GM18907 (cell line): ENCODE measurements around the gene DCHS2.

Experiments
- ATAC-seq: cut with Tn5 transposase; IDR thresholded peaks from one replicate; pipeline ENCODE4 v1.9.1; 2021; ENCODE audit warnings: mild to moderate bottlenecking, moderate library complexity; ENCODE audit not compliant: unreplicated experiment

Gene DCHS2

DNA sequence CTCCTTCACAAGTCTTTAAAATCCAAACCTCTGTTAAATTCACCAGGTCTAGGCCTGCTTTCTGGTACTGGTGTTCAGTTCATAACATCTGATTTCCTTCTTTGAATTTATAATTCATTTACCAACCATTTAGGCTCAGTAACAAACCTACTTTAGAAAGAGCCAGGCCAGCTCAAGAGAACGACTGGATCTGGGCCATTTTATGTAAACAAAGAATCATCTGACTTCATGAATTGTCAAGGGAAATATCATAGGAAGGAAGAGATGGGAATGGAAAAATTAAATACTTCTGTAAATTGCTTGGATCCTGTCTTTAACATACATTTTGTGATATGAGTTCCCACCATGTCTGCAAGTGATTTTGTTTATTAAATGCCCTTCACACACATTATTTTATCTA is 36.5 kb downstream of the DCHS2 start:
- no peak for ATAC-seq

DNA sequence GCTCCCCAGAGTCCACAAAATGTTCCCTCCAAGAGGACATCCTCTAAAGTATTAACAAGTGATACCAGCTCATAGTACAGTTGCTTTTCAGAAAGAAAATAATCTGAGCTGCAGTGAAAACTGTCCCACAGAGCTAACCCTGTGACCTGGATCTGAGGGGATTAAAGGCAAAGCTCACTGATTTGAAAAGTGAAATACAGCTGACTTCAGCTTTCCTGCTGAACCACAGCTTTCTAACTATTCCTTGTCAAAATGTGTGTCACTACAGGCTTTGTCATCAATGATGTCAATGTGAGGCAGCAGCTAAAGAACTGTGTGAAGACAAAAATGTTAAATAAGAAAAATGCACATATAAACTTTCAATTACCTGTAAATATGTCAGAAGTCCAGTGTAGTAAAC is 36.9 kb downstream of the DCHS2 start:
- ATAC-seq, result no peak

DNA sequence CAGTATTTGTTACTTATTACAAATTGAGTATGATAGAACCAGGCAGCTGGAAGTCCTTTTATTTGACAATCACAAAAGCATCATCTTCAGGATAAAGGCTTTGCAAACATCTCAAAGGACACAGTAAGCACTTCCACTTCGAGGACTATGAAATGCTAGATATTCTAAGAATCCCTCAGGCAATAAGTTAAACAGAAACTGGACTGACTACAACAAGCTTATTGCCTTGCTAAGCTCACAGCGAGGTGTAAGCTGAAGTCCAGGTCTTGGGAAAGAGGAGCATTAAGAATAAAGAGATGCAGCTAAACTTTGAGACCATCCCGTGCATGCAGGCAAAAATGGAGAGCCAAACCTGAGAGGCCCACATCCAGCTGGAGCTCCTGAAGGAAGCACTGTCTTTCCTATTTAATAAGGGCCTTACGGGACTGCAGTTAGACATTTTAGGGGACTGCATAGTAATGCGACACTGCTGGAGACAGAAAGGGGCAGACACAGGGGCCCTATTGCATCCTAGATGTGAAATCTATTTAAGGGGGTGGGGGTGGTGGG is 38.7 kb downstream of the DCHS2 start:
- ATAC-seq, result no peak

DNA sequence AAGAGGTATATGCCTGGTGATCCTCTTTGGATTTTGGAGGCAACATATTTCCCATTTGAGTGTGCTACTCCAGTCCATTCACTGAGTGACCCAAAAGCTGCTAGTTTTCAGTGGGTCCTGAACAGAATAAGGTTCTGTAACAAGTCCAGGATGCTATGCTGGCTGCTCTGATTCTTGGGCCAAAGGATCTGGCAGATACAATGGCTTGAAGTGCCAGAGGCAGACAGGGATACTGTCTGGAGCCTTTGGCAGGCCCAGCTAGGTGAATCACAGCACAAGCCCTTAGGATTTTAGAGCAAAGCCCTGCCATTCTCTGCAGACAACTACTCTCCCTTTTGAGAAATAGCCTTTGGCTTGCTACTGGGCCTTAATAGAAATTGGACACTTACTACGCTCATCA is 40.6 kb downstream of the DCHS2 start:
- ATAC-seq, result no peak

DNA sequence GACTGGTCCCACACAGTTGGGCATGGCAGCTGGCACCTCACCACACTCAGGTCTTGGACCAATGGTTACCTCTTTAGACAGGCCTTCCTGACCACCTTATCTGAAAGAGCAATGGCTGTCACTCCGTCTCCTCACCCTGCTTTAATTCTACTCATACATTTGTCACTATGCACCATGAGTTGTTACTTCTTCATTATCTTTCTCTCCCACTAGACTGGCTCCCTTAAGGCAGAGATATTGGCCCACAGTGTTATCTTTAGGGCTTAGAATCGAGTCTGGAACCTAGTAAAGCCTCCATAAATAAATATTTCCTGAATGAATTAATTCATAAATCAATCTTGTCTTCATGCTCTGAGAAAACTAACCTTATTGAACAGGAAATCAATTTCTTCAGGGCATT is 46.6 kb downstream of the DCHS2 start:
- no peak for ATAC-seq

DNA sequence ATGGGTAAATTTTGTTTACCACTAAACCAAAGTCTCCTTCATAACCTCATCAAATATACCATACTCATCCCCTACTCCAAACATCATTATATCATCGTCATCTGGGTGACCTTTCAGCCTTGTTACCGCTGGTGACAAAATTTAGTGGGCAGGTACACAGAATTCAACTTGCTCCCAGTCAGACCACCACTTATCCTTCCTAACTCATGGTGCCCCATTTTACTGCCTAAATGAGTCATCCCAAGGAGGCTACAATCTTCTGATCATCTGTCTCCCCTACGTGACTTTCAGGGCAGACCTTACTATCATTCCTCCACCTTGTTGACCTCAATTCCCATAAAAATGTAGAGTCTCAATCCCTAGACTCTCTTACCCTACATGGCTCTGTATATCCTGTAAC is 49.6 kb downstream of the DCHS2 start:
- no peak for ATAC-seq

DNA sequence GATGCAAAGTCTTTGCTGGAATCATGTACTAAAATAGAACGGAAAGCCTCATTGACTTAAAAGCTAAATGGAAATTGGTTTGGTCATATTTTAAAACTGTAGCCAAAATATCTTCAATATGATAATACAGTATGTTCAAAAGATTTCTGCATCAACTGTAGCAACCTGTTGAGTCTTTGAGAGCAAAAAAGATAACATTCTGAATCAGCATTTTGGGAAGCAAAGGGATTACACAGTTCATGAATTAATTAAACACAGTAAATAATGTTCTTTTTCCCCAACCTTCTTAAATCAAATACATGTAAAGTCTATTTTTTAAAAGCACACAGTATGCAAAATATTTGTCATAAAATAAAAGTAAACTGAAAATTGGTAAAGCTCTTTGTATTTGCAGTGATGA is 50.5 kb downstream of the DCHS2 start:
- ATAC-seq, result no peak

DNA sequence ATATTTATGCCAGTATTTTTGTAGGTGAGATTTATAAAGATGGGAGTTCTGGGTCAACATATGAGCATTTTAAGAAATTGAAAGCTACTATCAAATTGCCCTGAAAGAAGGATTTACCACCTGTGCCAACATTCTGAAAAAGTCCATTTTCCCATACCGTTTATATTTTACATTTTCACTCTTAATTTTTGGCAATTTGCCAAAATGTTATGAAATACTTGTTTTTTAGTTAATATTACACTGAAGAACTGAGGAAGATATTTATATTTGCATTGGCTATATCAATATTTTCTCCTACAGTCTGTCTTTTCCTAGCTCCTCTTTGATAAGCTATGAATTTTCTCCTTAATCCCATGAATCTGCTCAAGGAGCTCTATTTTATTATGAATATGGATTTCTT is 52.4 kb downstream of the DCHS2 start:
- no peak for ATAC-seq

DNA sequence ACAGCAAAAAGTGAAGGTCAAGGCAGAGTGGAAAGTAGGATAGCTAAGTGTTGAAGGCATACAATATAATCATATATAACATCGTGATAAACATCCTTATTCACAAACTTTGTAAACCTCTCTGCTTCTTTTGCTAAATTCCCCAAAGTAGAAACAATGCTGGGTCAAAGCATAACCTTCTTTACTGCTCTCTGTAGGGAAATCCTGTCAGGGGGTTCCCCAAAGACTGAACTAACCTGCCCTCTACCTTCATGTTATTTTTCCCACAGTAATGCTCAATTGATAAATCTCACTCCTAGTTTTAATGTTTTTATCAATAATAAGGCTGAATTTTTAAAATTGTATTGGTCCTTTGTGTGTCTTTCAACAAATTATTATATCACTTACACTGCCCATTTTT is 55.7 kb downstream of the DCHS2 start:
- peak; percentile 73 for ATAC-seq

DNA sequence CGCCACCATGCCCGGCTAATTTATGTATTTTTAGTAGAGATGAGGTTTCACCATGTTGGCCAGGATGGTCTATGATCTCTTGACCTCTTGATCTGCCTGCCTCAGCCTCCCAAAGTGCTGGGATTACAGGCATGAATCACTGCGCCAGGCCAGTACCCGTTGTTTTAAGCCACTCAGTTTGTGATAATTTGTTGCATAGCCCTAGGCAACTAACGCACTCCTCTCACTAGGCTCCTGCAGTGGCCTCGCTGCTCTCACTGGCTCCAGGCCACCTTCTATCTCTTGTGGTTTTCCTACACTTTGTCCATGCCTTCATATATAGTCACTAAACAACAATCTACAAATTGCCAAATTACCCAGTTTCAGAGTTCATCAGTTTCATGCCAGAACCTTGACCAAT is 58.1 kb downstream of the DCHS2 start:
- ATAC-seq, result no peak

DNA sequence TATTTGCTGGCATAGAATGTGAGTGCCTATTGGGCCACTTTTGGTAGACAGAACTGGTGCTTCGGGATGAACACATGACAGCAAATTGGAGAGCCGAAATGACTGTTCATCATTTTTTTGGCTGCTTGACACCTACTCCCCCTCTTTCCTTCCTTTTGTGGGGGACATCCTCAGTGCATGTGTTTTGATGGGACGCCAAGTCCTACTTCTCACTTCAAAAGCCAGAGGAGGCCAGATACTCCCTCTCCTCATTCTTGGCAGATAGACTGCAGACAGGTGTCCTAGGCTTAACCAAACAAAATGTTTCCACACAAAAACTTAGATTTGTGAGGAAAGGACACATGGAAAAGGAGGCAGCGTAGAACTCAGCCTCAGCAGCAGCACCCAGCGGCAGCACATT is 62.4 kb downstream of the DCHS2 start:
- ATAC-seq, result no peak

DNA sequence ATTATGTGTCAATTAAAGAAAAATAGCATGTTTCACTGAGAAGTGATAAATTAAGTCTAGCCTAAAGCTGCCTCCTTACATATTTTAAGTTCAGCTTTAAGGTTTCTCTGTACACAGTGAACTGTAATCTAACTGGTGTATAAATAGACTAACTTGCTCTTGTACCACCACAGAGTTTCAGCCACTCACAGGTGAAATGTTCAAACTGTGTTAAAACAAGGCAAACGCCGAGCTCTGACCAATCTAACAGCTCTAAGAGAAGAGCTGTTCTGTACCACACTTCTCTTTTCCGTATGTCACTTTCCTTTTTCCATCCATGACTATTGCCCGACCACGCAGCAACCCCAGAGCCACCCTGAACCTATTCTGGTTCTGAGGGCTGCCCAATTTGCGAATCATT is 64.5 kb downstream of the DCHS2 start:
- no peak for ATAC-seq

DNA sequence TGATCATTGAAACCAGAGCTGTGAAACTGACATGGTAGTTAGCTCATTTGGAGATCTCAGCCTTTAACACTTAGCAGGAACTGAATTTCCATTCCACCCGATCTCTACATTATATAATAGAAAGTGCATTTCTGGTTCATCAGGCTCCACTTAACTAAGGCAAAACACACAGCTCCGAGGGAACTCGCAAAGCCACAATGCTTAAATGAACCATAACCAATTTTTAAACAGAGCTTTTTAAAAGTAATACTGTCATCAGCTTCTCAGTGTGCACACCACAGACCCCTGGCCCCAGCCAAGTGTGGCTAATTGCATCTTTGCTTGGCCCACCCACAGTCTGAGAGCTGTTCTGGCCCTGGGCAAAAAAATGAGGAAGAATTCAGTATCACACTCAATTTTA is 66.1 kb downstream of the DCHS2 start:
- ATAC-seq, result peak; percentile 39

DNA sequence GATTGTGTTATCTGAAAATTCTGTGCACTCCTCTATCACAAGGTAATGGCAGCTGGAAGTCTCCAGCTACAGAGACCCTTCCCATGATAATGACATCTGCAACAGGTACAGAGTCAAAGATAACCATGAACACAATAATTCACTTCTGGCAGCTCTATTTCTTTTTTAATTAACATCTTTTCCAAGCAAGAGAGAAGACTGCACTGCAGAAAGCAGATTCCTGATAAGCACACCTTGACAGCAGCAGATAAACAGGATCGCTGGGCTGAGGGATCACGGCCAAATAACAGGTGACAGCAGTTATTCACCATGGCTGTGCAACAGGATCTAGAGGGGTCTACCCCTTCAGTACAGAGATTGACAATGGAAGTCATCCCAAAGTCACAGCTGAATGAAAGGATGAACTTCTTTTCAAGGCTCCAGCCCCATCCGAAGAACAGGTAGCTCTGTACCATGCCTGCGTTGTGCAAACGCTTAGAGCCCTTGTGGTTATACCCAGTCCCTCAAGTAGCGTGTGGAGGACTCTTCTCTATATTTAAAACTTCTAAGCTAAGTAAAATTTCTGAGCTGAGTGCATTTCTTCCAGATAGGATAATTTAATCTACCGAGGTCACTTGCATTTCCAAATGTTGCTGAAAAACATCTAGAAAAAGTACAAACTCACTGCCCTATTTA is 66.7 kb downstream of the DCHS2 start:
- no peak for ATAC-seq

DNA sequence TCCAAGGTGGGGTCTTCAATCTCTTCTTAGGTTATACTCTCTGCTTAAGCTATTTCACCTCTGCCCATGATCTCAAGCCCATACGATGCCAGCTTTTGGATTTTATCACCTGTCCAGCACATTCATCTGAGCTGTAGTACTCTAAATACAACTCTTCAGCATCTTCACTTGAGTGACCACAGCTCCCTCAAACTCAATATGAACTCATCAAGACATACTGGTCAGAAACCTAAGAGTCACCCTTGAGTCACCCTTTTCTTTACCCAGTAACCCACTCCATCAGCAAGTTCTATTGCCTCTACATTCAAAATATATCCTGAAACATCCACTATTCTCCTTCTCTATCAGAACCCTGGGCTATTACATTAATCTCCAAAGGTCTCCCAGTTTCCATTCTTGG is 69.4 kb downstream of the DCHS2 start:
- ATAC-seq, result peak; percentile 51

DNA sequence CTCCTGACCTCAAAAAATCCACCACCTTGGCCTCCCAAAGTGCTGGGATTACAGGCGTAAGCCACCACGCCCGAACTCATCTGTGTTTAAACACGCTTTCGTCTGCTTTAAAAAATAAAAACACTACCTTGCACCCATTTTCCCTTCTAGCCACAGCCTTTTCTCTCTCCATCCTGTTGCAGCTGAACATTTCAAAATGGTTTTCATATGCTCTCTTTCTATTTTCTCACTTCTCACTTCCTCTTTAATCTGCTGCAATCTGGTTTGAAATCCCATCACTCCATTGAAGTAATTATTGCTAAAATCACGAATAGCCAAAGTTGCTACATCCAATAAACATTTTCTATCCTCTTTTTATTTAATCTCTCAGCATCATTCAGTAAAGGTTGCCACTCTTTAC is 70.0 kb downstream of the DCHS2 start:
- ATAC-seq, result peak; percentile 56

DNA sequence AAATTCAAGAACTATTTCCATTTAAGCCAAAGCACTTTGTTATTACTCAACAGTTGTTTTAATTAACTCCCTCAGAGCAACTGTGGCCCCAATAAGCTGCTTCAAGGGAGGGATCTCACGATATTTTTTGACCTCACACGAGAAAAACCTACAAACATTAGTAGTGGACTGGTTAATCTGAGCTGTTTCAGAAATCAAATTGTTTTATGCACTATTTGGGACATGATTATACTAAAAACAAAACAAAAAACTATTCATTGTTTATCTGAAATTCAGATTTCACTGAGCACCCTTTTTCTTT is 74.3 kb downstream of the DCHS2 start:
- no peak for ATAC-seq

DNA sequence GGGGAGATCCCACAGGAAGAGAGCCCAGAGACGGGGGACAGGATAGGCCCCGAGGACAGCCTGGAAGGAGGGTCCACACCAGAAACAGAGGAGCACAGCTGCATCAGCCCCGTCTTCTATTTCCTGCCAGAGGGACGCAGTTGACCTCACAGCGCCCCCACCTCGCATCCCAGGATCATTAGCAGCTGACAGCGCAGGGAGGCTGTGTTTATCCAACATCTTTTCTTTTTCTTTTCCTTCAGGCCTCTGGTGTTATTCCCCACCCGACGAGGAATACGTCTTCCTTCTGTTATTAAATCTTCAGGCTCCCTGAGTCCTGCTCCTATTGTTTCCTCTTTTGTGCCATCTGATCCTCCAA is 75.4 kb downstream of the DCHS2 start:
- ATAC-seq, result peak; percentile 53

DNA sequence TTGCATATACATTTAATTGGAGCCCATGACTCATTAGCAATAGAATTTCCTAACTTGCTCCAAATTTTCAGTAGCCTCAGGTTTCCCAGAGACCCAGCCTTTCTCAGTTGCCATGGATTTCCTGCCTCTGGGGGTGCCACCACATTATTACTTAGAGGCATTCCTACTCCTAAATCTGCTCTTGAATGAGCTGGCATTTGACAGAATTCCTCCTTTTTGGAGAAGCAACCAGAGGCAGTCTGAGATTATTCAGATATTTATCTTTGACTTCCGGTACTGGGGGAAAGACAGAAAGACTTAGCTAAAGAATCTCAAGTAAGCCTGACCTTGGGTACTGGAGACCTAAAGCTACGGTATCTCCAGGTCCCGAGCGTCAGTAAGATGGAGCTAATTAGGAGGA is 76.3 kb downstream of the DCHS2 start:
- ATAC-seq, result no peak

DNA sequence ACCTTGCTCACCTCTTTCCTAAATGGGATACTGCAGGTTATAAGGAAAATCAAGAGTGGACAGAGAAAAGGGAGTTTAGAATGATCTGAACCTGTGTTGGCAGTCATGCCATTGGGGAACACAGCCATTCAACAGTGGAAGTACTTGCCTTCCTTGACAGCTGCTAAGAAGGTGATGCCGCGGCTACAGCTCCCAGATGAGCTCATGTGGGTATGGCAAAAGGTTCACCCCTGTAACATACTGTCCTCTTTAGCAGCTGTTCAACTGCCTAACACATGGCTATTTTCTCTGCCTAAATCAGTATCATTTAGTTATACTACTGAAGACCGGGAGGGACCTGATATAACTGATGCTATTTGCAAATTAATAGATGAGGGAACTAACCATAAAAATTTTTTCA is 76.8 kb downstream of the DCHS2 start:
- no peak for ATAC-seq

DNA sequence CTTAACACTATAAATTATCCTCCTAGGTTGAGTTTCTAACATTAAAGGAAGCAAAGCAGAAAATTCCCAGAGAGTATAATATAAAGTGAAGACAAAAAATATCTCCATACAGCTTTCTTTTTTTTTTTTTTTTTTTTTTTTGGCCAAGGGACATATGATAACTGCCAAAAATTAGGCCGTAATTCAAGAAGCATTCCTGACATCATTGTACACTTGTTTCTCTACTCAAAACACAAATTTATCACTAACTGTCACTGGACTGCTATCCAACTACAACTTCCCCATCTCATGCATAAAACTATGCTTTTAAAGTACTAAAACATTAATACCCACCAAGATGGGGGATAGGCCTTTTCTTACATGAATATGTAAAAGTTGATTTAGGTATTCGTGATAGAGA is 77.2 kb downstream of the DCHS2 start:
- ATAC-seq, result no peak

DNA sequence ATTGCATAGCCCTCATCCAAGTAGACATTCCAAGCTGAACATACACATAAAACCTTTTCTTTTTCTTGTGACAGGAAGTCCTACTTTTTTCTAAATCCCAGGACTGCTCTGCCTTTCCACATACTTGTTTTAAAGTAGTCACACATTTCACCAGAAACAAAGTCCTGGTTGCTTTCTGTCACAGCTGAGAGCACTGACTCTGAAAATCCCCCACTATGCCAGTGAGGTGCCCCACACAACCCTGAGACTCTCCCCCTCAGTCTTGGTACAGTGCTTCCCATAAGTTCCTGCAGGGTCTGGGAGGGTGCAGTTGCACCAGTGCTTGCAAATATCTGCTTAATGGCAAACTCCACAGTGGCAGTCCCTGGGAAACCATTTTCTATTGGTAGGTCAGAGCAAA is 84.2 kb downstream of the DCHS2 start:
- ATAC-seq, result no peak

DNA sequence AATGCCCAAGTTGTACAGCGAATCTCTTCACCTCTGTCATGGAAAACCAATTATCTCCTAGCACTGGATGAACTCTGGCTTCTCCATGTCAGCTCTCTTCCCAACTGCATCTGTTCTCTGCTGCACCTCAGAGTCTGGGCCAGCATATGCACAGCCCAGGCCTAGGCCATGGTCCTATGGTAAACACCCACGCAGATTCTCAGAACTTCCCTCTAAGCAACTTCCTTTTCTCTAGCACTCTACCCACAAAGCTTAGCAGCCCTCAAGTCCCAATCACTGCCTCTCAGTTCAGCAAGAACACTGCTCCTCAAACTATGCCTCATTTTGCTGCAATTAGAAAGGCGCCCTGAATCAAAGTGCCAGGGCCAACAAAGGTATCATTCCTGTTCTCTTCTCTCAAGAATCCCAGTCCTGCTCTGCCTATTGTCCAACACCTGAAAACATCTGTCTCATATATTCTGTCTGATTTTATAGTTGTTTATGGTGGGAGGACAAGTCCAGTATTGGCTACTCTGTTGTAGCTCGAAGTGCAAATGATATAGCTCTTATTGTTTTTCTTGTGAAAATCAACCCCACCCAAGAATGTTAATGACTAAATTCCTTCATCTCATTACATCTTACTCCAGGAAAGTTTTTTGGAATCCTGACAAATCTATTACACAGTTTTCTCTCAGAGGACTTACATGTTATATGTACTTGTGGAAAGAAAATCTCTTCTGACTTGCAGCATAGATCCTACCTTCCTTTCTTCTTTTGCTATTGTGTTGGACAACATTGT is 85.4 kb downstream of the DCHS2 start:
- ATAC-seq, result peak; percentile 85
